Measurements from ENCODE around the gene DMBX1. TPM values are rescaled to one million over a fixed set of nuclear protein-coding genes. Genes with fewer than 3 reads are reported as not detected.

The DMBX1 gene
- total RNA-seq, 2 experiments from 2014 or later: not detected

GRCh38 chr1:46466477-46467182 is 23.0 kb upstream of the DMBX1 start:
- Histone ChIP-seq H3K4me3 (ENCODE audit: low read depth, low read length, poor library complexity, severe bottlenecking) (peak overlapping the region; percentile 34), H3K27ac (ENCODE audit: low read depth, low read length, poor library complexity, severe bottlenecking) (no peak overlapping the region), H4K20me1 (ENCODE audit: insufficient read depth, low read length) (no peaks in the 10 kb centered on the region), H2AFZ (ENCODE audit: low read length) (no peak overlapping the region), H3K4me2 (ENCODE audit: low read length) (peak overlapping the region; percentile 44; the same call in 1 of the 2 replicates), H3K4me1 (ENCODE audit: insufficient read depth, low read length, poor library complexity, severe bottlenecking) (no peaks in the 10 kb centered on the region), H3K9me3 (ENCODE audit: low read length) (no peaks in the 10 kb centered on the region), H3K9me2 (ENCODE audit: insufficient read depth, low read length) (no peaks in the 10 kb centered on the region), H3K79me2 (ENCODE audit: insufficient read depth, low read depth, low read length) (no peaks in the 10 kb centered on the region), H3K36me3 (ENCODE audit: insufficient read depth, low read length) (no peaks in the 10 kb centered on the region)
- no peak for DNase-seq (ENCODE audit: low spot score)
- intact Hi-C loops (cut with micrococcal nuclease; ENCODE audit: unreplicated experiment): no loop called here
- TF ChIP-seq, protein P1, sequence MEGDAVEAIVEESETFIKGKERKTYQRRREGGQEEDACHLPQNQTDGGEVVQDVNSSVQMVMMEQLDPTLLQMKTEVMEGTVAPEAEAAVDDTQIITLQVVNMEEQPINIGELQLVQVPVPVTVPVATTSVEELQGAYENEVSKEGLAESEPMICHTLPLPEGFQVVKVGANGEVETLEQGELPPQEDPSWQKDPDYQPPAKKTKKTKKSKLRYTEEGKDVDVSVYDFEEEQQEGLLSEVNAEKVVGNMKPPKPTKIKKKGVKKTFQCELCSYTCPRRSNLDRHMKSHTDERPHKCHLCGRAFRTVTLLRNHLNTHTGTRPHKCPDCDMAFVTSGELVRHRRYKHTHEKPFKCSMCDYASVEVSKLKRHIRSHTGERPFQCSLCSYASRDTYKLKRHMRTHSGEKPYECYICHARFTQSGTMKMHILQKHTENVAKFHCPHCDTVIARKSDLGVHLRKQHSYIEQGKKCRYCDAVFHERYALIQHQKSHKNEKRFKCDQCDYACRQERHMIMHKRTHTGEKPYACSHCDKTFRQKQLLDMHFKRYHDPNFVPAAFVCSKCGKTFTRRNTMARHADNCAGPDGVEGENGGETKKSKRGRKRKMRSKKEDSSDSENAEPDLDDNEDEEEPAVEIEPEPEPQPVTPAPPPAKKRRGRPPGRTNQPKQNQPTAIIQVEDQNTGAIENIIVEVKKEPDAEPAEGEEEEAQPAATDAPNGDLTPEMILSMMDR (conservative IDR thresholded peaks at IDR 0.05; ENCODE audit: low read length): no peak
- no peak for TF ChIP-seq EZH2phosphoT487 (IDR thresholded peaks at IDR 0.05; ENCODE audit: borderline replicate concordance, low read depth, low read length)
- CTCF ChIA-PET (ENCODE audit: unreplicated experiment): no interaction called here
- POLR2A ChIA-PET: no interaction called here
- no TSS peak for BruUV-seq (replicated peaks)

DNA sequence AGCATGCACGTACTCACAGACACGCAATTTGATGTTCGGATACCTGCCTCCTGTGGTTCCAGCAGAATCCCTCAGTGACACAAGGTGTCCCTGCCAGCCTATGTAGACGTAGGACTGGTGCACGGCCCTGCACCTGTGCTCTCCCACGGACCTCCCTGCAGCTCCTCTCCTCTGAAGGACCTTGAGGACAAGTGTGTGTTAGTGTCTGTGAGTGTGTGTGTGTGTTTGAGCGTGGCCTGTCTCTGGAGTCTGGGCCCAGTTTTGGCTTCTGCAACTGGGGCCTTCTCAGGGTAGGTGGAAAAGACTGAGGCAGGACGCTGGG is 22.5 kb upstream of the DMBX1 start:
- POLR2A ChIA-PET: no interaction called here
- BruUV-seq (replicated peaks): no TSS peak

GRCh38 chr1:46469881-46470280 is 19.8 kb upstream of the DMBX1 start:
- no peaks in the 10 kb centered on the region for H3K36me3 ChIP-seq (ENCODE audit: insufficient read depth, low read length)
- no TSS peak for BruUV-seq (replicated peaks)
- DNase-seq (ENCODE audit: low spot score): no peak
- ChIA-PET CTCF (ENCODE audit: unreplicated experiment) (no interaction called here), POLR2A (no interaction called here)
- no peaks in the 10 kb centered on the region for H3K9me3 ChIP-seq (ENCODE audit: low read length)
- H3K4me3 ChIP-seq (ENCODE audit: low read depth, low read length, poor library complexity, severe bottlenecking): no peak overlapping the region
- H3K79me2 ChIP-seq (ENCODE audit: insufficient read depth, low read depth, low read length): no peaks in the 10 kb centered on the region
- no peak overlapping the region for H3K27ac ChIP-seq (ENCODE audit: low read depth, low read length, poor library complexity, severe bottlenecking)
- no peaks in the 10 kb centered on the region; the same call in 1 of the 2 replicates for H4K20me1 ChIP-seq (ENCODE audit: insufficient read depth, low read length)
- H2AFZ ChIP-seq (ENCODE audit: low read length): no peak overlapping the region
- intact Hi-C loops (cut with micrococcal nuclease; ENCODE audit: unreplicated experiment): no loop called here
- H3K4me1 ChIP-seq (ENCODE audit: insufficient read depth, low read length, poor library complexity, severe bottlenecking): no peaks in the 10 kb centered on the region
- H3K4me2 ChIP-seq (ENCODE audit: low read length): no peak overlapping the region
- TF ChIP-seq, protein P1 (conservative IDR thresholded peaks at IDR 0.05; ENCODE audit: low read length): no peak
- TF ChIP-seq EZH2phosphoT487 (IDR thresholded peaks at IDR 0.05; ENCODE audit: borderline replicate concordance, low read depth, low read length): no peak
- H3K9me2 ChIP-seq (ENCODE audit: insufficient read depth, low read length): no peaks in the 10 kb centered on the region

More for the DNA sequence above, 22.5 kb upstream of the DMBX1 start:
- no peaks in the 10 kb centered on the region for H4K20me1 ChIP-seq (ENCODE audit: insufficient read depth, low read length)
- H3K9me3 ChIP-seq (ENCODE audit: low read length): no peaks in the 10 kb centered on the region
- H3K79me2 ChIP-seq (ENCODE audit: insufficient read depth, low read depth, low read length): no peaks in the 10 kb centered on the region
- no peak overlapping the region for H3K27ac ChIP-seq (ENCODE audit: low read depth, low read length, poor library complexity, severe bottlenecking)
- no peak overlapping the region for H3K4me3 ChIP-seq (ENCODE audit: low read depth, low read length, poor library complexity, severe bottlenecking)
- TF ChIP-seq, protein P1 (conservative IDR thresholded peaks at IDR 0.05; ENCODE audit: low read length): no peak
- no peak for TF ChIP-seq EZH2phosphoT487 (IDR thresholded peaks at IDR 0.05; ENCODE audit: borderline replicate concordance, low read depth, low read length)
- intact Hi-C loops (cut with micrococcal nuclease; ENCODE audit: unreplicated experiment): no loop called here
- no peaks in the 10 kb centered on the region for H3K4me1 ChIP-seq (ENCODE audit: insufficient read depth, low read length, poor library complexity, severe bottlenecking)
- H2AFZ ChIP-seq (ENCODE audit: low read length): no peak overlapping the region
- no peaks in the 10 kb centered on the region for H3K9me2 ChIP-seq (ENCODE audit: insufficient read depth, low read length)
- no peaks in the 10 kb centered on the region for H3K36me3 ChIP-seq (ENCODE audit: insufficient read depth, low read length)
- H3K4me2 ChIP-seq (ENCODE audit: low read length): no peak overlapping the region
- DNase-seq (ENCODE audit: low spot score): no peak
- CTCF ChIA-PET (ENCODE audit: unreplicated experiment): no interaction called here

Measured in OCI-LY7 (cell line).